GM12891 (cell line): ENCODE measurements around the gene PPM1D.

ENCODE experiments used
- POLR2A ChIP-seq: IDR thresholded peaks from 2 replicates; pipeline ENCODE4 v1.6.1; 2011; ENCODE audit warnings: low read depth, low read length, control low read depth
- TAF1 ChIP-seq: IDR thresholded peaks from 2 replicates; pipeline ENCODE4 v1.6.1; 2011; ENCODE audit warnings: low read depth, low read length, control low read depth

DNA sequence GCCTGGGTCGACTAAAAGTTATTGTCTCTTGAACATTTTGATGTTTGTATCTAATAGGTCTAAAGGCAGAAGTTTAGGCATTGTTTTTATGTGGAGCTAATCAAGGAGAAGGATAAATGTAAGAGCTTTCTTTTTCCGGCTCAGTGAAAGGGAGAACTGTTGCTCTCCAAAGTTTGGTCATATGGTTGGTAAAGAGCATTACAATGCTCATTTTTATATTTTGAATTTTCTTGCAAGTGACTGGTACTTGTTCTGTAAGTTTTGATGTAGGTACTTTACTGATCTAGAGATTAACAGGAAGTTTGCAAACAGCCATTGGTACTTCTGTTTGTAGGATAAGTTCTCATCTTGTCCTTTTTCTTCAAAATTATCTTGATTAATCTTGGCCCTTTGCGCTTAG lies 46.7 kb downstream of the PPM1D start:
- TF ChIP-seq TAF1 (no peak), POLR2A (no peak)
